SK-N-SH (cell line): ENCODE results near the gene FRMD5. TPM values are rescaled to one million over a fixed set of nuclear protein-coding genes. Genes with fewer than 3 reads are reported as not detected.

Source experiments
- CTCF ChIA-PET: fragments of 300-600, 350-600 bp; formaldehyde crosslinking; extraction: SDS; loops from one replicate; lab custom pipeline; 2021; lab: Yijun Ruan, JAX
- POLR2A ChIA-PET: fragments of 350-600 bp; sonication (Branson Sonifier 250); formaldehyde crosslinking; extraction: SDS; loops from one replicate; lab custom pipeline; 2020; ENCODE audit warnings: antibody characterized with exemption, inconsistent platforms; lab: Yijun Ruan, JAX
- DNase-seq: peaks from one replicate; pipeline ENCODE4 v3.0.0; 2012
- H2AFZ ChIP-seq: fragments of 200-600 bp; sonication (generic); 2 replicates; pipeline ENCODE4 v1.8.1; 2016; ENCODE audit warnings: antibody characterized with exemption, mild to moderate bottlenecking, low read depth
- H3F3A ChIP-seq: fragments of 200-600 bp; sonication (generic); replicated peaks from 2 replicates; pipeline ENCODE3; 2016; ENCODE audit warnings: antibody characterized with exemption, mild to moderate bottlenecking; ENCODE audit not compliant: insufficient read depth
- H3K27ac ChIP-seq, 2 experiments: fragments of 200-500 bp in 1 of 2; fragments of 200-600 bp in 1 of 2; sonication (Bioruptor generic) in 1 of 2; sonication (generic), shearing (Covaris generic) in 1 of 2; 2 replicates each; pipeline versions ENCODE4 v1.5.1 to v1.6.1; 2014 to 2016; ENCODE audit warnings: low read depth in 2 of 2, inconsistent platforms in 1 of 2, low read length in 1 of 2, mild to moderate bottlenecking in 1 of 2, mixed read lengths in 1 of 2
- H3K27me3 ChIP-seq: fragments of 200-600 bp; sonication (generic), shearing (Covaris generic); 2 replicates; pipeline ENCODE4 v1.6.1; 2016; ENCODE audit warnings: mixed run types; ENCODE audit not compliant: insufficient read depth
- H3K36me3 ChIP-seq, 2 experiments: fragments of 200-500 bp in 1 of 2; fragments of 200-600 bp in 1 of 2; sonication (Bioruptor generic) in 1 of 2; sonication (generic) in 1 of 2; replicated peaks in 1 of 2; 2 replicates each; pipeline versions ENCODE3 to v1.5.1; 2014 to 2016; ENCODE audit warnings: low read length in 1 of 2, mild to moderate bottlenecking in 1 of 2; ENCODE audit not compliant: insufficient read depth in 2 of 2, control insufficient read depth in 1 of 2
- H3K4me1 ChIP-seq, 2 experiments: fragments of 200-500 bp in 1 of 2; fragments of 200-600 bp in 1 of 2; sonication (Bioruptor generic) in 1 of 2; sonication (generic), shearing (Covaris generic) in 1 of 2; 2 replicates each; pipeline versions ENCODE4 v1.5.1 to v1.6.1; 2014 to 2016; ENCODE audit warnings: low read depth in 1 of 2, low read length in 1 of 2, mixed run types in 1 of 2; ENCODE audit not compliant: insufficient read depth in 2 of 2, control insufficient read depth in 1 of 2
- H3K4me2 ChIP-seq: fragments of 200-600 bp; sonication (generic), shearing (Covaris generic); 2 replicates; pipeline ENCODE4 v1.6.1; 2017; ENCODE audit warnings: mixed run types
- H3K4me3 ChIP-seq, 2 experiments: fragments of 200-500 bp in 1 of 2; fragments of 200-600 bp in 1 of 2; sonication (Bioruptor generic) in 1 of 2; sonication (generic), shearing (Covaris generic) in 1 of 2; 2 replicates each; pipeline versions ENCODE4 v1.5.1 to v1.8.1; 2014 to 2016; ENCODE audit warnings: low read depth in 2 of 2, inconsistent platforms in 1 of 2, low read length in 1 of 2, mild to moderate bottlenecking in 1 of 2, mixed read lengths in 1 of 2, moderate library complexity in 1 of 2
- H3K79me2 ChIP-seq: fragments of 200-600 bp; sonication (generic); 2 replicates; pipeline ENCODE4 v1.8.1; 2017; ENCODE audit warnings: mild to moderate bottlenecking; ENCODE audit not compliant: insufficient read depth
- H3K9ac ChIP-seq: fragments of 200-600 bp; sonication (generic); 2 replicates; pipeline ENCODE4 v1.6.1; 2017; ENCODE audit warnings: mixed run types
- H3K9me2 ChIP-seq: fragments of 200-600 bp; sonication (generic); 2 replicates; pipeline ENCODE4 v1.6.1; 2017; ENCODE audit warnings: mixed run types
- H3K9me3 ChIP-seq: fragments of 200-600 bp; sonication (generic); 2 replicates; pipeline ENCODE4 v1.6.1; 2017; ENCODE audit warnings: mixed run types, mild to moderate bottlenecking, moderate library complexity
- H4K20me1 ChIP-seq: fragments of 200-600 bp; sonication (generic); 2 replicates; pipeline ENCODE4 v1.6.1; 2017; ENCODE audit warnings: mild to moderate bottlenecking, mixed run types; ENCODE audit not compliant: insufficient read depth
- CHD2 ChIP-seq: fragments of 150-350 bp; IDR thresholded peaks from 2 replicates; pipeline ENCODE4 v1.6.1; 2018; ENCODE audit warnings: low read length; ENCODE audit not compliant: partially characterized antibody
- EP300 ChIP-seq, 2 experiments: IDR thresholded peaks; 2 replicates each; pipeline versions ENCODE4 v1.4.0 to v1.6.1; 2012; ENCODE audit warnings: borderline replicate concordance in 1 of 2, low read depth in 1 of 2, low read length in 1 of 2
- EZH2phosphoT487 ChIP-seq: fragments of 200-600 bp; sonication (generic); IDR thresholded peaks from 2 replicates; pipeline ENCODE4 v1.6.1; 2017; ENCODE audit warnings: low read depth, mixed run types, mild to moderate bottlenecking, antibody characterized with exemption, moderate library complexity, borderline replicate concordance
- IRF3 ChIP-seq: fragments of 150-350 bp; IDR thresholded peaks from 2 replicates; pipeline ENCODE4 v1.6.1; 2016; ENCODE audit warnings: mild to moderate bottlenecking, low read depth, low read length
- NFIC ChIP-seq: IDR thresholded peaks from 2 replicates; pipeline ENCODE4 v1.4.0; 2012; ENCODE audit warnings: borderline replicate concordance
- RCOR1 ChIP-seq: fragments of 150-350 bp; IDR thresholded peaks from 2 replicates; pipeline ENCODE4 v1.6.1; 2017; ENCODE audit warnings: antibody characterized with exemption, low read length
- SMC3 ChIP-seq: IDR thresholded peaks from 2 replicates; pipeline ENCODE4 v1.6.1; 2012; ENCODE audit warnings: low read depth, low read length, improper control_type of control experiment
- TCF12 ChIP-seq: IDR thresholded peaks from 2 replicates; pipeline ENCODE4 v1.4.0; 2012
- USF2 ChIP-seq: fragments of 150-350 bp; IDR thresholded peaks from 2 replicates; pipeline ENCODE4 v1.6.1; 2017; ENCODE audit warnings: antibody characterized with exemption, low read length, low read depth, borderline replicate concordance
- ZBTB33 ChIP-seq: IDR thresholded peaks from 2 replicates; pipeline ENCODE4 v1.4.0; 2012; ENCODE audit warnings: low read depth, borderline replicate concordance
- WGBS: methylation state at CpG from one replicate; pipeline ENCODE4 v1.1.6; 2017; ENCODE audit warnings: low lambda C conversion rate; 5-methylcytosine and 5-hydroxymethylcytosine counted together
- polyA plus RNA-seq, 3 experiments: library from polyadenylated mRNA; depleted of rRNA; stranded (reverse); fragments of >200 nt; gene quantifications; 2 replicates each; pipeline ENCODE4 v1.2.3, GENCODE V29; 2012
- TF ChIP-seq, protein P1 (sequence below): IDR thresholded peaks from 2 replicates; pipeline ENCODE4 v1.6.1; 2012; ENCODE audit warnings: mild to moderate bottlenecking, low read depth, low read length, moderate library complexity

The FRMD5 gene
- polyA plus RNA-seq, 1 of the 3 experiments (the other 2 are of a cell fraction) = 24.8 TPM

- CTCF ChIA-PET = interaction anchor here (0.9 to 1.5 kb wide), 2 partner anchors 27 to 329 kb away, joined by 3 to 5 read pairs; no protein-coding TSS in a partner anchor
- POLR2A ChIA-PET = no interaction called here
- no peak overlapping the region for H3K4me2 ChIP-seq
Observed at GRCh38 chr15:43931119-43931518, 264.0 kb downstream of the FRMD5 start.

More at GRCh38 chr15:43931119-43931518, 264.0 kb downstream of the FRMD5 start:
- H3K27me3 ChIP-seq = no peaks in the 10 kb centered on the region
- H3K4me3 ChIP-seq = no peak overlapping the region
- no peak overlapping the region for H3K9ac ChIP-seq
- TF ChIP-seq SMC3 (no peak), TCF12 (no peak), CHD2 (no peak), NFIC (no peak), IRF3 (no peak), EZH2phosphoT487 (no peak), RCOR1 (no peak), USF2 (no peak), EP300 (IDR thresholded peaks at IDR 0.05; ENCODE audit: borderline replicate concordance in 1 of 2, low read depth in 1 of 2, low read length in 1 of 2) (no peak), ZBTB33 (no peak)
- TF ChIP-seq, protein P1, sequence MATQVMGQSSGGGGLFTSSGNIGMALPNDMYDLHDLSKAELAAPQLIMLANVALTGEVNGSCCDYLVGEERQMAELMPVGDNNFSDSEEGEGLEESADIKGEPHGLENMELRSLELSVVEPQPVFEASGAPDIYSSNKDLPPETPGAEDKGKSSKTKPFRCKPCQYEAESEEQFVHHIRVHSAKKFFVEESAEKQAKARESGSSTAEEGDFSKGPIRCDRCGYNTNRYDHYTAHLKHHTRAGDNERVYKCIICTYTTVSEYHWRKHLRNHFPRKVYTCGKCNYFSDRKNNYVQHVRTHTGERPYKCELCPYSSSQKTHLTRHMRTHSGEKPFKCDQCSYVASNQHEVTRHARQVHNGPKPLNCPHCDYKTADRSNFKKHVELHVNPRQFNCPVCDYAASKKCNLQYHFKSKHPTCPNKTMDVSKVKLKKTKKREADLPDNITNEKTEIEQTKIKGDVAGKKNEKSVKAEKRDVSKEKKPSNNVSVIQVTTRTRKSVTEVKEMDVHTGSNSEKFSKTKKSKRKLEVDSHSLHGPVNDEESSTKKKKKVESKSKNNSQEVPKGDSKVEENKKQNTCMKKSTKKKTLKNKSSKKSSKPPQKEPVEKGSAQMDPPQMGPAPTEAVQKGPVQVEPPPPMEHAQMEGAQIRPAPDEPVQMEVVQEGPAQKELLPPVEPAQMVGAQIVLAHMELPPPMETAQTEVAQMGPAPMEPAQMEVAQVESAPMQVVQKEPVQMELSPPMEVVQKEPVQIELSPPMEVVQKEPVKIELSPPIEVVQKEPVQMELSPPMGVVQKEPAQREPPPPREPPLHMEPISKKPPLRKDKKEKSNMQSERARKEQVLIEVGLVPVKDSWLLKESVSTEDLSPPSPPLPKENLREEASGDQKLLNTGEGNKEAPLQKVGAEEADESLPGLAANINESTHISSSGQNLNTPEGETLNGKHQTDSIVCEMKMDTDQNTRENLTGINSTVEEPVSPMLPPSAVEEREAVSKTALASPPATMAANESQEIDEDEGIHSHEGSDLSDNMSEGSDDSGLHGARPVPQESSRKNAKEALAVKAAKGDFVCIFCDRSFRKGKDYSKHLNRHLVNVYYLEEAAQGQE = no peak
- 90% methylated on average over 3 of the region's 3 CpGs for WGBS
- H3F3A ChIP-seq = no peaks in the 10 kb centered on the region
- H3K9me3 ChIP-seq = no peaks in the 10 kb centered on the region
- no peak overlapping the region for H3K27ac ChIP-seq
- DNase-seq = no peak
- H2AFZ ChIP-seq = no peak overlapping the region
- H4K20me1 ChIP-seq = no peaks in the 10 kb centered on the region
- H3K9me2 ChIP-seq = no peaks in the 10 kb centered on the region
- H3K79me2 ChIP-seq = peaks cover 20% of the 10 kb centered on the region
- H3K36me3 ChIP-seq = no peaks in the 10 kb centered on the region
- H3K4me1 ChIP-seq = peaks cover 6 to 33% of the 10 kb centered on the region in 2 experiments; a peak in 3 of 4 replicates
